ENCODE data around the gene RPS2. TPM values are rescaled to one million over a fixed set of nuclear protein-coding genes. Genes with fewer than 3 reads are reported as not detected.
A peak's percentile ranks its signal among the peaks of the same experiment; 100 is the strongest.
"Not testable (repeated sequence)": the region's sequence is repeated elsewhere in the genome, so short reads cannot be mapped to it uniquely, and the experiment has no call there.

The RPS2 gene
- total RNA-seq: 545 TPM

DNA sequence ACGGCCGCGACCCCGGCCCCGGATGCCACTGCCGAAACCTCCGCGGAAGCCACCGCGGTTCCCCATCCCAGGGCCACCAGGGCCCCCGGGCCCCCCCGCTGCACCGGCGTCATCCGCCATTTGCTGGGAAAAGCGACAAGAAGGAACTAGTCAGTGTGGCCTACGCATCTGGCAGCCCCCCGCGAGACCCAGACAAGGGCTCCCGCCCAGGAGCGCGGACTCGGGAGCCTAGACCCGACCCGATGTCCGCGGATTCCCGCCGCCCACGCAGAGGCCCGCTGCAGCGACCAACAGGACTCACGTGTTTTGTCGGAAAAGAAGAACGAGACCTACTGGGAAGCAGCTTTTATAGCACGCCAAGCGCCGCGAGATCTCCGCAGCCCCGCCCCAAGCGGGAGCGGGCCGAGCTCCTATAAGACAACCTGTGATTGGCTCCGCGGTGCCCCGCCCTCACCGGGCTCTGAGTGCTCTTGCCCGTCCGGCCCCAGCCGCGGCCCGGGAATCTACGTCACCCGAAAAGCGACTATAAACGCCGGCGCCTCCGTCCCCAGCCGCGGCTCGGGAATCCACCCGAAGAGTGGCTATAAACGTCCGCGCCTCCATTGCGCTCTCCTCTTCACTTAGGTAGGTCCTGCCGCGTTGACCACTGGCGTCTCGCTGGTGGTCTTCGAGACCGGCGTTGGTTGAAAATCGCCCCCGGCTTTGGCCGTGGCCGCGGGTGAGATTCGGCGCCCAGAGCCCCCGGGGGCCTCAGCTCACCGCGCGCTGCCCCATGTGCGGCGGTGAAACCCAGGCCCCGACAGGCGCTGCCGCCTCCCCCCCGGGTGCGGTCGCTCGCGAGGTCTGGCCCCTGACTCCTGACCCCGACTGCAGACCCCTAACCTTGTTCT, at the start of gene RPS2:
Gene RPS2 (minus strand): TSS at position 321 of the 890 bp plus-strand sequence. CDS start 201 bp downstream, at position 120.
- peak; percentile 99 for DNase-seq (ENCODE audit: low spot score)
- ATAC-seq: peak; percentile 94

DNA sequence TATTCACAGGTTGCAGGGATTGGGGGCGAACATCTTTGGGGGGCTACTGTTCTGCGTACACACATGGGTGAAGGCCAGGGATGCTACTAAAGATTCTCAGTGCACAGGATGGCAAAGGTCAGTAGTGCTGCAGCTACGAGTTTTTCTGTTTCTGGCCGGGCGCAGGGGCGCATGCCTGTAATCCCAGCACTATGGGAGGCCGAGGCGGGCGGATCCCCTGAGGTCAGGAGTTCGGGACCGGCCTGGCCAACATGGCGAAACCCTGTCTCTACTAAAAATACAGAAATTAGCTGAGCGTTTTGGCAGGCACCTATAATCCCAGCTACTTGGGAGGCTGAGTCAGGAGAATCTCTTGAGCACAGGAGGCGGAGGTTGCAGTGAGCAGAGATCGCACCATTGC, 48.9 kb upstream of the RPS2 start:
- DNase-seq (ENCODE audit: low spot score) (no peak), ATAC-seq (no peak)

DNA sequence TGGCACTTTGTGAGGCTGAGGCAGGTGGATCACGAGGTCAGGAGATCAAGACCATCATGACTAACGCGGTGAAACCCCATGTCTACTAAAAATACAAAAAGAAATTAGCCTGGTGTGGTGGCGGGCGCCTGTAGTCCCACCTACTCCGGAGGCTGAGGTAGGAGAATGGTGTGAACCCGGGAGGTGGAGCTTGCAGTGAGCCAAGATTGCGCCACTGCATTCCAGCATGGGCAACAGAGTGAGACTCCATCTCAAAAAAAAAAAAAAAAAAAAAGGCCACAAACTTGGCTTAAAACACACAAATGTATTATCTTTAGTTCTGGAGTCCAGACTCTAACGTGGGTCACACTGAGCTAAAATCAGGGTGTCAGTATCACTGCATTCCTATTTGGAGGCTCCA, 47.1 kb upstream of the RPS2 start:
- not testable (repeated sequence) for ATAC-seq; DNase-seq (ENCODE audit: low spot score)

DNA sequence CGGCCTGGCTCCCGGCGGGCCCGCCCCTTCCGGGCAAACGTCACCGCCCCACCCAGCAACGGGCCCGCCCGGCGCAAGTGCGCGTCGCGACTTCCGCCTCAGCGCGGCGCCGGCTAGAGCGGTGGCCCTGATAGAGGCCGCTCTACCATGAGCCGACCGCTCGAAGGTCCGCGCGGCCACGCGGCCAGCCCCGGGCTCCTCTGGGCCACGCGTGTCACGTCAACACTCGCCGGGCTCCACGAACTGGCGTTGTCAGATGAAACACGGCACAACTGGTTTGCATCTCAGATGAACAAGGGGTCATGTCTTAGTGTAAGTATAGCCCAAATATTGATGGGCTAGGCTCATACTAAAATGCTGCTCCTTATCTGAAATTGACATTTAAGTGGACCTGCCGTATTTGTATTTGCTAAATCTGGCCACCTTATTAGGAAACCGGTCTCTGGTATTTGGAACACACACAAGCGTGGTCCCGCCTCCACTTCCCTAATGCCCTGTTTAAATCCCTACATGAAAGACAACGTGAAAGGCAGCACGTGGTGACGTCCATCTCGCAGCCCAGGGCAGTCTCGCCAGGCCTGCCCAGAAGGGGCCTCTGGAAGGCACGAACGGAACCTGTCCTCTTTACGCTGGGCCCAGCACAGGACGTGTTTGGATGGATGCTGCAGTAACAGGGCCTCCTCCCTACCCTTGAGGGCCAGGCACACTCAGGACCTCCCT, 45.3 kb upstream of the RPS2 start, which contains the start of gene ZNF598:
Gene ZNF598 (minus strand): TSS at position 31 of the 720 bp plus-strand sequence.
- DNase-seq (ENCODE audit: low spot score) (peak; percentile 83), ATAC-seq (peak; percentile 86)

DNA sequence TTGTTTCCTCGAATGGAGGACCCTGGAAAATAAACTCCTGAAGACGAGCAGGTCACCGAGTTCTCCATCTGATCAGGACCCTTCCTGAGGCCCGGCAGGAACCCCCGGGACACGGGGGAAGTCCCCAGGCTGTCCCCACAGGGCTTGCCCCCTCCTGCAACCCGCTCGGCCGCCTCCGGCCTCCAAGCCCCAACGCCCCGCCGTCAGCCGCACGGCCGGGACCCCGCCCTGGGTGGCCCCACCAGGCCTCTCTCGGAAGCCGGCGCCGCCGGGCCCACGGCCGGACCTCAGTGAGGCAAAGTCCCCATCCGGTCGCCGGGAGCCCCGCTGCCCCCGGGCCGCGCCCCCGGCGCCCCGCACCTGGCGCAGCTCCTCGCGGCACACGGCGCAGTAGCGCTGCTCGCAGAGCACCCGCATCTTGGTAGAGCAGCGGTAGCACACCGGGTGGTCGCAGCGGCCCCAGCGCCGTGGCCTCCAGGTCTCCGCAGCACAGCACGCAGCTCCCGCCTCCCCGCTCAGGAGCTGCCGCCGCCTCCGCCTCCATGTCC, 44.6 kb upstream of the RPS2 start:
- peak; percentile 11 for ATAC-seq
- DNase-seq (ENCODE audit: low spot score): no peak

DNA sequence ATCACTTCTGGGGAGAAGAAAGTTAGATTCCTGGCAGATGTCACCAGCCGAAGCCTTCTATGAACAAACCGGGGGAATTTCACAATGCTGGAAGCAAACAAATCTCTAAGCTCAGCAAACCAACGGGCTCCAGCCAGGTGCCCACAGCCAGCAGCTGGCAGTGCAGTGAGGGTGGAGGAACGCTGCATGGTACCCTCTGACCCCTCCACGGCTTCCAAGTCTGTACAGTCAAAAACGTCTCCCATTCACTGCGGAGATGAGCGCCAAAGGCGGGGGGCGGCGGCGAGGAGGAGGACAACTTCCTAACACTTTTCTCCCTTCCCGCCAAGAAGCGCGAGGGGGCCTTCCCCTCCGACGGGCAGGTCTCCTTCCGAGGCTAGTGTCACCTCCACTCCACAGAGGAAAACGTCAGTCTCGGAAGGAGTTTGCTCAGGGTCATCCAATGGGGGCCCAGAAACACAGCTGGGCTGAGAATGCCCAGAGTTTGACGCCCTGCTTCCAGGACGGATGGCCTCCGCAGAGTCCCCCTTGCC, 44.1 kb upstream of the RPS2 start:
- ATAC-seq: peak; percentile 78
- peak; percentile 91 for DNase-seq (ENCODE audit: low spot score)

DNA sequence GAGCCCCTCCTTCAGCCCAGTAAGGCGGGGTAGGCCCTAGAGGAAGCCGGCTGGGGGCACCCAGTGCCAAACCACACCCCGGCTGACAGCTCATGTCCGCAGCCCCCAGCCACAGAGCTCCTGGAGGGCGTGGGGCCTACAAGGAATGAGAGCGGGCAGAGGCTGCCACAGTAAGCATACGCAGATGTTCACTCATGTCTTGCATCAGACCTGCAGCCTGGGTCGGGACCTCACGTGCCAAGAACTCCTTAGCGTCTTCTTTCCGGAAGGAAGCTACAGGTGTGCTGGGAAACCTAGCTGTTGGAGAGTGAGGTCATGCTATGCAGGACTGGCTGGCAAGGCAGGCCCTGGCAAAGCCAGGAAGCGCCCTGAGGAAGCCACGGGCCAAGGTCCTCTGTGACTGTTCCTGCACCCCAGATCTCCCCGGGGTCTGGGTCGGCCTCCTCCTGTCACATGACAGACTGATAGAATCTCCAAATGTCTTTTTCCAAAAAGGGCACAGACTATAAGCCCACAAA, 43.4 kb upstream of the RPS2 start:
- DNase-seq (ENCODE audit: low spot score) (no peak), ATAC-seq (no peak)

DNA sequence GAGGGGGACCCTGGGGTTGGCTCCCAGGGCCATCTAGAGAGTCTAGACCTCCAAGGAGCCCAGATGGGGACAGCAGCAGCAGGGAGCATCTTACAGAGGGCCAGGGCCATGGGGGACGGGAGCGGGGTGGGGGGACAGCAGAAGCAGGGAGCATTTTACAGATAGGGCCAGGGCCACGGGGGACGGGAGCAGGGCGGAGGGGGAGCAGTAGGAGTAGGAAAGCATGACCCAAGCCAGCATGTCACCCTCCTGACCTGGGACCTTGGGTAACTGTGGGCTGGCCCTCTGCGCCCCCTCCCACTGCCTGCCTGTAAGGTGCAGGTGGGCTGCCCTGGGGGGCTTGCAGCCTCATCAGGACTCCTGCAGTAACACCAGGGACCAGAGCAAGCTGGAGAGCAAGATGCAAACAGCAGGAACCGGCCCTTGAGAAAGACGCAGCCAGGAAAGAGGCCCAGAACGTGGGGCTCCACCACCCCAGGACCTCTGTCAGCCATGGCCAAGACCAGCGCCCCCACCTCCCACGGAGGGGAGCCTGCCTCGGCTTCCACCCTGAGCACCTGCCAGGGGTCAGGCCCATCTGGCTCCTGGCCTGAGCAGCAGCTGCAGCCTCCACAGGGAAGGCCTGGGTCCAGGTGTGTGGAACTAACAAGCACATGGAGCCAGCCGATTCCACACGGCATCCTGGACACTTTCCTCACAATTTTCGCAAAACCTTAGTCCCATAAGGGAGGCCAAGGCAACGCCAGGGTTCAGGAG, 42.6 kb upstream of the RPS2 start:
- no peak for ATAC-seq
- no peak for DNase-seq (ENCODE audit: low spot score)

DNA sequence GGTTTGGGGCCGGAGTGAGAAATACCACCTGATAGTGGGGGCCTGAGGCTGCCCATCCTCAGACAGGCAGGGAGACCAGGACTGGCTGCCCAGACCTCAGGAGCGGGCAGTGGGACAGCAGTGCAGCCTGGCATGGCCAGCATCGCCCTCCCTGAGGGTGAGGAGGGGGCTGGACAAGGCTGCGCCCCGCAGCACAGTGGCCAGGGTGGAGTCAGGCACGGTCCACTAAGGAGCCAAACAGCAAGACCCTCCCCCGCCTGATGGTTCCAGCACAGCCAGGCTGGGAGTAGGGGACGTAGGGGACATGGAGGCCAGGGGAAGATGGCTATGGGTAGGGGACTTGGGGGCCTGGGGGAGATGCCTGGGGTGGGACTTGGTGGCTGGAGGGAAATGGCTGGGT, 41.7 kb upstream of the RPS2 start:
- ATAC-seq (no peak), DNase-seq (ENCODE audit: low spot score) (no peak)

DNA sequence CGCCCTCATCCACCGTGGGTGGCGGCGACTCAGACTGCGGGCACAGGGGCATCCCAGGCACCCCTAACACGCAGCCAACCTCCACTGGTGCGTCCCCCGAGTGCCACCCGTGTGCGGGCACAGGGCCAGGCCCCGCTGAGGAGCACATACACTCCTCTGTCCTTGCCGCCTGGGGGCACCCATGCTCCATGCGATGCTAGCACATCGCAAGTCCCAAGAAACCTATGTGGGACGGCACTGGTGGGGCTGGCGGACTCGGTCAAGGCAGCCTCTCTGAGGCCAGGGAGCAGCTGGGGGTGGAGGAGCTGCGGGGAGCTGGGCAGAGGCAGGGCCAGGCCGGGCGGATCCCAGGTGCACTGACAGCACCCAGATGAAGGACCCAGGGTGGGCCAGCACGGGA, 41.0 kb upstream of the RPS2 start:
- DNase-seq (ENCODE audit: low spot score): no peak
- no peak for ATAC-seq

DNA sequence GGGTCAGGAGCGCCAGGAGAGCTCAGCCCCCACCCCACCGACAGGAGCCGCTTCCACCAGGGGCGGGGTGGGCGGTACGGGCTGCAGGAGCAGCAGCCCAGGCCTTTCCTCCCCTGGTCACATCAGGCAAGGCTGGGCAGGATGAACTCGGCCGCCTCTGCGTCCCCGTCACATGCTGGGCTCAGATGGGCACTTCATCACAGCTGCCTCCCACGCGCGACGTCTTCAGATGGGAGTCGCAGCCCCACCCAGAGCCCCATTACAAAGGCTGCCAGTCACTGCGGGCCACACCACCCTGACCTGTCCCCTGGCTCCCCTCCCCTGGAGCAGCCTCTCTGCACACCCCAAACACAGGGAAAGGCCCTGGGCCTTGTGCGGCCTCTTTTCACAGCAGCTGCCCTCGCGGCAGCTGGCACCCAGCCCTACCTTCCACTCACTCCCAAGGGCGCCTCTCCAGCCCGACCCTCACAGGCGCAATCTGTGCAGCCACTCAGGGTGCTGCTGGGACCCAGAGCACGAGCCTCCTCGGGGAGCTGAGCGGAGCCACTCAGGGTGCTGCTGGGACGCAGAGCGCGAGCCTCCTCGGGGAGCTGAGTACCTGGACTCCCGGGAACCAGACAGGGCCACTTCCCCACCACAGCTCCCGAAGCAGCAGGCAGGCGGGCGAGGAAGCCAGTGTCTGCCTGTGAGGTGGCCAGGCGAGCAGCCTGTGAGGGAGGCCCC, 40.3 kb upstream of the RPS2 start:
- no peak for ATAC-seq
- no peak for DNase-seq (ENCODE audit: low spot score)

DNA sequence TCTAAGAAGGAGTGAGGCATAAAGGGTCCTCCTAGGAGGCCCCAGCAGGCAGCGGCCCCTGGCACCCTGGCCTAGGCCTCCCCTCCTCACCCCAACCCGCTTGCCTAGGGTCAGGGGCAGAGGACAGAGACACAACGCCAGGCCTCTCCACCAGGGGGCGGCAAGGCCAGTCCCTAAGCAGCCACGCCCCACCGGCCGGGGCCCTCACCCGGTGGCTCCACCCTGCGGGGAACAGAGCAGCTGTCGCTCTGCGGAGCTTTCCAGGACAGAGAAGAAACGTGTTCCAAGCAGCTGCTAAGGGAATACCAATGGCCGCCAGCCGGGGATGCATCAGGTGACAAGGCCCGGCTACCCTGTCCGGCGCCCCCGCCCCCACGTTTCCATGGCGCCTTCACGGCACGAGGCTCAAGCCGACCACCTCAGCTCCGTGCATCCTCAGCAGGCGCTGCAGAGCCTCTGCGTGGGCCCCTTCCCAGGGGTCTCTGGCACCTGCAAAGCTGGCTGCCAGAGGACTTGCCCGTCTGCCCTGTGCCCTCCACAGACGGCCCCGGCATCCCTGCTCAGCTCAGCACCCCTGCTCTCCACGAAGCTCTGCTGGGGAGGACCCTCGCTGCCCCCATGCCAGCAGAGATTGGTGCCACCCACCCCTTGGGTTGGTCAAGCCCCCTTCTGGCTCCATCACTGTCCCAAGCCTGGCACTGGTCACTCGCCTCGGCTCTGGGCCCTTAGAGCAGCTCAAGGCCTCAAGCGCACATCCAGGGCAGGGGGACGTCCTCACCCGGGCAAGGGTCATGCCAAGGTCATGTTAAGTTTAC, 39.4 kb upstream of the RPS2 start:
- peak; percentile 86 for DNase-seq (ENCODE audit: low spot score)
- peak; percentile 84 for ATAC-seq

DNA sequence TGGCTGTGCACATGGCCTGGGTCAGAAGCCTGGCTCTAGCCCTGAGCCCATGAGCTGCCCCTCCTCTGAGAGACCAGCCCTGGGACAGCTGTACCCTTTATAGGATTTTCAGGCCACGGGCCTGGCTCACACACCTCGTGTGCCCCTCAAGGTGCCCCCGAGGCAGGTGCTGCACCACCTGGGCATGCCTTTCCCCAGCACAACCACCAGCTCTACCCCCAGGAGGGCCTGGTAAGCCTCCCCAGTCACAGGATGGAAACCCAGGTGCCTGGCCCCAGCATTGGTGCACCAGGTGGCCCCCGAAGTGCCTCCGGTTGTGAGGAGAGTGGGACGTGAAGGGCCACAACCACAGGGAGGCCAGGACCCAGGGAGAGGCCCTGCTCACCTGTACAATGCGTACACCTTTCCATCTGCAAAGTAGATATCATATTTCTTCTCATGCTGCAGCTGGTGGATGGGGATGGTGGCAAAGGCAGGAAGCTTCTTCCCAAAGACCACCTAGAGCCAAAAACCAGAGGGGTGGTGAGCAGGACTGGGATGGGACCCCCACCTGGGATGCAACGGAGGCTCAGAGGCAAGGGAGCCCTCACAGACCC, 38.7 kb upstream of the RPS2 start:
- DNase-seq (ENCODE audit: low spot score) (no peak), ATAC-seq (no peak)

DNA sequence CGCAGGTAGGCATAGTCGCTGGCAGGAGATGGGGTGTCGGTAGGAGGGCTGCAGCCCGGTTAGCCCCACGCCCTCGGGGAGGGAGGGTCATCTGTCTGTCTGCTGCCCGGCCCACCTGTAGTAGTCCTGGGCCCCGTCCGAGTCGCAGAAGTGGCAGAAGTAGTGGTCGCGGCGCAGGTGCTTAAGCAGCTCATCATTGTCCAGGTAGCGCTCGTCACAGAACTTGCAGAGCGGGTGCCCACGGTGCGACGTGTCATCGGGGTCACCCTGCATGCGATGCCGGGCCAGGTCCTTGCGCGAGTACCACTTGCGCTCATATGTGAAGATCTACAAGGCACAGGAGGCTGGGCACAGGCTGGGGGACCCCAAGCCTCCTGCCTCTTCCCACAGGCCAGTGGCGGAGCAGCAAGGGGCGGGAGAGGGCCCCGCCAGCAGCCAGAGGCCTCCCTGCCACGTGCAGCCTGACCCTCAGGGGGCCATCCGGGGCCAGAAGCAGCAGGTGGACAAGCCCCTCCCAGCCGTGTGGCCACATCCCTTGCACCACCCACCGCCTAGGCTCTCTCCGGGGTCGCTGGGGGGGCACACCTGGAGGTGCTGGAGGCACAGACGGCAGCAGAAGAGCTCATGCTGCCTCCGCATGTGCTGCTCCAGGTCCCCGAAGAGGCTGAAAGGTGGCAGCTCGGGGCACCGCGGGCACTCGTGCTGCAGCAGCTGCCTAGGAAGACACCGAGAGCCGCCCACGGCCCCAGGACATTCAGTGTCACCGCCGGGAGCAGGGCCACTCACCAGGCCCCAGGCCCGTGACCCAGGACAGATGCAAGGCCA, 38.0 kb upstream of the RPS2 start:
- ATAC-seq: no peak
- no peak for DNase-seq (ENCODE audit: low spot score)

DNA sequence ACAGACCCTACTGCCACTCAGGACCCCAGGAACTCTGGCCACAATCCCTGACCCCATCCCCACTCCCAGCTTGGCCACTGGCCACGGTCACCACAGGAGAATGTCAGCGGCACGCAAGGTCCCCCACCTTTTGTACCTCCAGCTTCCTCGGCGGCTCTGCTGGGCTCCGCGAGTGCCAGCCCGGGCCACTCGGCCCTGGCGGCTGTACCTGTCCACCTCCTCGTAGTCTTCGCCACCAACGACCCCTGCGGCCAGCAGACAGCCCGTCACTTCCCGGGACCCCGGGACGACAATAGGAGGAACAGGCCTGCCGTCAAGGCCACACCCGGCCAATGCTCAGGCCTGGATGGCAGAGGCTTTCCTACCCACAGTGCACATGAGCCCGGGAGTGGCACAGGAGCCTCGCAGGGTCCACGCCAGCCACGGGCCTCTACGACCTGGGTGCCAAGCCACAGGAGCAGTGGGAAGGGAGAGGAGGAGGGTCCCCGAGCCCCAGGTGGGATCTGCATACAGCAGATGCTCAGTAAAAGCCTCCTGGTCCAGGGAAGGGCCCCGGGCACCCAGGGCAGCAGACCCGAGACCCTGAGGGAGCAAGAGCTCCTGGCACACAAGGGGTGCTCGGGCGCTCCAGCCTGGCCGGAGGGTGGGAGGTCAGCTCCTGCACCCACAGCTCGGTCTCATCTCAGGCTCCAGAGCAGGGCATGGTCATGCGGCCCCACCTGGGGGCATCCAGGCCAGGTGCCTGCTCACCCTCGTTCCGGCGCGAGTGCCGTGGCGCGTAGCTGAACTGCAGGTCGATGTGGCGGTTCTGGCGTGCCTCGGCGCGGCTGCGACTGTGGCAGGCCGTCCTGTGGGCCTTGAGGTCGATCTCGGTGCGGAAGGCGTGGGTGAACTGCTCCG, 37.1 kb upstream of the RPS2 start:
- ATAC-seq (no peak), DNase-seq (ENCODE audit: low spot score) (no peak)

DNA sequence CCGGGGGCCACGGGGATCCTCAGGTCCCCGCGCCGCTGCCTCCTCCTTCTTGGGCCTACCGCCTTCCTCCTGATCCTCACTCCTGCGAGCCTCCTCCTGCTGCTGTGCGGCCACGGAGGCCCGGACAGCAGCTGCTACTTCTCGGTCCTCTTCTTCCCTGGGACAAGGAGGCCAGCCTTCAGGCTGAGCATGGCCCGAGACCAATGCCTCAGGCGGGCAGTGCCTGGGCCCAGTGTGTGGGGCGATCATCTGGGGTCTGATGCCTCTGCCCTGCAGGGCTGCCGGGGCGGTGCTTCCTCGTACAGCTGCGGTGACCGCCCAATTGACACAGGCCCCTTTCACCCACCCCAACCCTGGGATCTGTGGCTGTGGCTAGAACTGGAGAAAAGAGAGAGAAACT, 36.4 kb upstream of the RPS2 start:
- DNase-seq (ENCODE audit: low spot score) (no peak), ATAC-seq (no peak)
